HG03571 (cell line): Measurements from ENCODE around the gene METTL16.
"Not testable (repeated sequence)": the region's sequence is repeated elsewhere in the genome, so short reads cannot be mapped to it uniquely, and the experiment has no call there.

Experiments
- ATAC-seq: cut with Tn5 transposase; IDR thresholded peaks from one replicate; pipeline ENCODE4 v1.9.1; 2021; ENCODE audit not compliant: unreplicated experiment

The METTL16 gene

GRCh38 chr17:2507015-2507414, 4.7 kb downstream of the METTL16 start:
- not testable (repeated sequence) for ATAC-seq

- ATAC-seq, result no peak
Observed at GRCh38 chr17:2503627-2504026, 8.1 kb downstream of the METTL16 start.

DNA sequence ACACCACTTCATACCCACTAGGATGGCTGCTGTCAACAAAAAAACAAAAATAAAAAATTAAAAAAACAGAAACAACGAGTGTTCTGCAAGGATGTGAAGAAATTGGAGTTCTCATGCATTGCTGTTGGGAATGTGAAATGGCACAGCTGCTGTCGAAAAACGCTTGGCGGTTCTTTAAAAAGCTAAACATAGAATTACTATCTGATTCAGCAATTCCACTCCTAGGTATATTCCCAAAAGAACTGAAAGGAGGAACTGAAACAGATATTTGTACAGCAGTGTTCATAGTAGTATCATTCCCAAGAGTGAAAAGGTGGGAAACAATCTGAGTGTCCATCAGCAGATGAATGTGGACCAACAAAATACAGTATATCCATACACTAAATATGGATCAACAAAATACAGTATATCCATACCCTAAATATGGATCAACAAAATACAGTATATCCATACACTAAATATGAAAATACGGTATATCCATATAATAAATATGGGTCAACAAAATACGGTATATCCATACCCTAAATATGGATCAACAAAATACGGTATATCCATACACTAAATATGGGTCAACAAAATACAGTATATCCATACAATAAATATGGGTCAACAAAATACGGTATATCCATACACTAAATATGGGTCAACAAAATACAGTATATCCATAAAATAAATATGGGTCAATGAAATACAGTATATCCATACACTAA, 8.7 kb downstream of the METTL16 start:
- ATAC-seq, result no peak

DNA sequence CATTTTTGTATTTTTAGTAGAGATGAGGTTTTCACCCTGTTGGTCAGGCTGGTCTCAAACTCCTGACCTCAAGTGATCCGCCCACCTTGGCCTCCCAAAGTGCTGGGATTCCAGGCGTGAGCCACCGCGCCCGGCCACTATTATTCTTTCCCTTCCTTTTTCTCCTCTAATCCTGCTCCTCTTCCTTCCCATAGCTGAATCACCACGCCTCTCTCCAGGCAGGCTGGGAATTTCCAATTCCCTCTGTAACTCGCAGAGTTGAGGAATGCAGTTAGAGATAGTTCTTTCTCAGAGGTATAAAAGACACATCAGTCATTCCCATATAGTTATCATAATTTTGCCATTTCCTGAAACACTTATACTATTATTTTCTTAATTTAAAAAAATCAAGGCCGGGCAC, 11.2 kb downstream of the METTL16 start:
- ATAC-seq, result no peak

- not testable (repeated sequence) for ATAC-seq
Observed at GRCh38 chr17:2489286-2489685, 22.4 kb downstream of the METTL16 start.

DNA sequence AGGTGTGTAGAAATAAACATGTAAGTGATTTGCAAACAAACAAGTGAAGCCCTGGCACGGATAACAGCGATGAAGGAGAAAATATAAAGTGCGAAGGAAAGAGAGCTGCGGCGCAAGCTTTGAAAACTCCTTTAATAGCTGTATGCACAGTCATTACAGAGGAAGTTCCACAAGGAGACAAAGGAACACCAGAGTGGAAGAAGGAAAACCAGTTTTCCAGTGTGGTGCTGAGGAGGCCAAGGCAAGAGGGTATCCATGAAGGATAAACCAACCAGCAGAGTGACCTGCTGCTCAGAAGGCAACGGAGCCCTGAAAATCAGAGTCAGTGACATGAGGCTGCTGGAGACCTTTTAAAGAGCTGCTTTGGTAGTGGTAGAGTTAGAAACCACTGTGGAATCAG, 24.4 kb downstream of the METTL16 start:
- no peak for ATAC-seq

GRCh38 chr17:2486709-2487108, 25.0 kb downstream of the METTL16 start:
- not testable (repeated sequence) for ATAC-seq

DNA sequence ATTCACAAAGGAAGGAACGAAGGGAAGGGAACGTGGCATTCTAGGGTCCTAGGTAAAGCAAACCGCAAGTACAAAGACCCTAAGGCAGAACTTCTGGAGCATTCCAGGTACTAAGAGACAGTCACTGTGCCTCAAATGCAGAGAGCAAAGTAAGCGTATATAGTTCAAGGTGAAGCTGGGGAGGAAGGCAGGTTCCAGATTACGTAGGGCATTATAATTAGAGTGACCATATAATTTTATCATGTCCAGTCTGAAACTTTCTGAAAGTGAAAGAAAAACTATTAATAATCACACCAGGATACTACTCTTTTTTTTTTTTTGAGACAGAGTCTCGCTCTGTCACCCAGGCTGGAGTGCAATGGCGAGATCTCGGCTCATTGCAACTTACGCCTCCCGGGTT, 25.7 kb downstream of the METTL16 start:
- ATAC-seq, result no peak

DNA sequence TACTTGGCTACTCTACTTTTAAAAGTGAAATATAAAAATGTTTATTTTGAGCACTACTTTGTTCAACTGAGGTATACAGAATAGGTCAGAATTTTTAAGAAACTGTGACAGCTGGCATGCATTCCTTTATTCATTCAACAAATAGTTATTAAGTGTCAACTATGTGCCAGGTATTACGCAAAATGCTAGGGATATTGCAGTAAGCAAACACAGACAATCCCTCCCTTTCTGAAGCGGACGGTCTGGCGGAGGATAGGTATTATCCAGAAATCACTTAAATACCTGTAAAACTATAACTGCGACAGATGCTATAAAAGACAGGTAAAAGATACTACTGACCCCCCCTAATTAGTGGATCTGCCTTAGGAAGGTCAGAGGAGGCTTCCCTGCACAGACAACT, 26.1 kb downstream of the METTL16 start:
- ATAC-seq, result no peak

GRCh38 chr17:2484876-2485275, 26.8 kb downstream of the METTL16 start:
- no peak for ATAC-seq

DNA sequence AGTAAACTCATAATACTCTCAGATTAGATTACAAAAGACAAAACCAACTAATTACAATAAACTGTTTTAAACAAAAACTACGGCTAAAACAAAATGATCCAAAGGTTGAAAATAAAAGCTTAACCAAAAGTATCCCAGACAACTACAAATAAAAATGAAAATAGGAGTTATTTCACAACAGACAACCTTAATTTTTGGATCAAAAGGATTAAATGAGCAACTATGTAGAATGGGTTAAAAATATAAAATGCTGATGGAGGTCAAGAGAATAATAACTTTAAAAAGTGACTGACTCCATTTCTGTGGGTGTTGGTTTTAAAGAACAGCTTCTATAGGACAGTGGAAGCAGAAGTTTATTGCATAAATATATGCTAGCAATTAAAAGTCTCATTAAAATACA, 28.6 kb downstream of the METTL16 start:
- ATAC-seq, result no peak

DNA sequence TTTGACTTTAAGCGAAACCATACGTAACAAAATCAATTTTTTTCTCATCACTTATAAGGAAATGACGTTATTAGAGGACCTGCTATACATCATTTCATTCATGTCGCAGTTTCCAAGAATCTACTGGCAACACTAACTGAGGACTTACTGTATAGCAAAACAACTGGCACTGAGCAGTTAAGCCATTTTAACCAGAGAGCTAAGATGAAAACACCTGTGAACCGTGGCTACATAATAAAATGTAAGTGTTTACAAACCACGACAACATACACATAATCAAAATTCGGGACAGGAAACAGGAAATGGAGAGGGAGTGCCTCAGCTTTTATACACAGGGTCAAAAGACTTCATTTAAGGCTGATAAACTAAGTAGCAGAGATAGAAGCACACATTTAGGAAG, 29.5 kb downstream of the METTL16 start:
- no peak for ATAC-seq

DNA sequence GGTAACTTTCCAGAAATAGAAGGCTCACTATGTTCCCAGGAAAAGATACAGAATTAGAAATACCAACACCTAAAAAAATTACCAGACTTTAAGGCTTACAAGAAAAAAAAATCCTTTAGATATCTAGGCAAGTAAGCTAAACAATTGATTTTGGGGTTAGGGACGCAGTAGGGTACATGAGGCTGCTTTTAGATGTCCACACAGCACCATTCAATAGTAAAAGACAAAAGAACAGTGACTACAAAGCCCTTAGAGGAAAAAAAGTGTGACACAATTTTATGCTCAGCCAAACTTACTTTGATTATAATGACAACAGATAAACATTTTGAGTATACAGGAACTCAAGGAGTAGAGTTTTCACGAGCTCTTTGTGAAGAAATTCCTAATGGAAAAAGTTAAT, 29.9 kb downstream of the METTL16 start:
- no peak for ATAC-seq

DNA sequence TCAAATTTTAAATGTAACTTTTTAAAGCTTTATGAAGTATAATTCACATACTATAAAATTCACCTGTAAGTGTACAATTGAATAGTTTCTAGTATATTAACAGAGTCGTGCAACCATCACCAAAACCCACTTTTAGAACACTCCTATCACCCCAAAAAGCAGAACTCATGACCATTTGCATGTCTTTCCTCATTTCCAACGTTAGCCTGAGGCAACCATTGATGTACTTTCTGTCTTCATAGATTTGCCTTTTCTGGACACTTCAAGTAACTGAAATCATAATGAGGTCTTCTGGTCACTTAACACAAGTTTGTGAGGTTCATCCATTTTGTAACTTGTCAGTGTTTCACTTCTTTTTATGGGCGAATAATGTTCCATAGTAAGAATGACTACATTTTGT, 33.2 kb downstream of the METTL16 start:
- ATAC-seq, result no peak

- no peak for ATAC-seq
Observed at GRCh38 chr17:2475056-2475455, 36.6 kb downstream of the METTL16 start.

DNA sequence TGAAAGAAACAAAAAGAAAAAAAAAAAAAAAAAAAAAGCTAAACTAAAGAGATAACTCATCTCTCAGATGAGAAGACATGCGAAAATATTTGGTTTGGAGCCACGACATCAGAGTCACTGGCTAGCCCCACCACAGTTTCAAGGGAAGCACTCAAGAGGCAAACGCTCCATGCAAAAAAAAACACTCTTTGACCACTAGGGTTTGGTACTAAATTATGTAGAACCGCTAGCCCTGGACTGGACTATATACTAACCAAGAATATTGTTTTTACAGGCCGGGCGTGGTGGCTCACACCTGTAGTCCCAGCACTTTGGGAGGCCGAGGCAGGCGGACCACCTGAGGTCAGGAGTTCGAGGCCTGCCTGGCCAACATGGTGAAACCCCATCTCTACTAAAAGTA, 37.3 kb downstream of the METTL16 start:
- no peak for ATAC-seq

DNA sequence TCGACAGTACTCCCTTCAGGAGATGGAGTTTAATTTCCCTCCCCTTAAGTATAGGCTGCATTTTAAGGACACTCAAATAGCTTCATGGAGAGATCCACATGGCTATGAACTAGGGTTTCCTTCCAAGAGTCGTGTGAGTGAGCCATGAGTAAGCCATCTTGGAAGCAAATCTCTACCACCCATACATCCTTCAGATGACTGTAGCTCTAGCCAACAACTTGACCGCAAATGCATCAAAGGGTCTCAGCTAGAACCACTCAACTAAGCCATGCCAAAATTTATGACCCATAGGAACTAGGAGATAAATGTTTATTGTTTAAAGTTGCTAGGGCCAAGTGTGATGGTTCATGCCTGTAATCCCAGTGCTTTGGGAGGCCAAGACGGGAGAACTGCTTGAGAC, 43.4 kb downstream of the METTL16 start:
- ATAC-seq, result no peak

DNA sequence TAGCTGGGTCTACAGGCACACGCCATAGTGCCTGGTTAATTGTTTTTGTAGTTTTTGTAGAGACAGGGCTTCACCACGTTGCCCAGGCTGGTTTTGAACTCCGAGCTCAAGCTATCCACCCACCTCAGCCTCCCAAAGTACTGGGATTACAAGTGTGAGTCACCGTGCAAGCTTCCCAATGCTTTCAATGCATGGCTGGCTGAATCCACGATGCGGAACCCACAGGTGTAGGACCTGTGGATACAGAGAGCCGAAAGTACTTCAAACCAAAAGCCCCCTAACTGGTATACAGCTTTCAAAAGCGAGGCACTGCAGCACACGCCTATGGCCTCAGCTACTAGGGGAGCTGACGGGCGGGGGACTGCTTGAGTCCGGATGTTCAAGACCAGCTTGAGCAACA, 44.8 kb downstream of the METTL16 start:
- no peak for ATAC-seq

DNA sequence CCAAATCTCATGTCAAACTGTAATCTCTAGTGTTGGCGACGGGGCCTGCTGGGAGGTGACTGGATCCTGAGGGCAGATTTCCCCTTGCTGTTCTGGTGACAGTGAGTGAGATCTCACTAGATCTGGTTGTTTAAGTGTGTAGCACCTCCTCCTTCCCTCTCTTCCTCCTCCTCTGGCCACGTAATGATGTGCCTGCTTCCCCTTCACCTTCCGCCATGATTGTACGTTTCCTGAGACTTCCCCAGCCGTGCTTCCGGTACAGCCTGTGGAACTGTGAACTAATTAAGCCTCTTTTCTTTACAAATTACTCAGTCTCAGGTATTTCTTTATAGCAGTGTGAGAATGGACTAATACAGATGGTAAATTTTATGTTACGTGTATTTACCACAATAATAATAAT, 49.2 kb downstream of the METTL16 start:
- ATAC-seq, result no peak

DNA sequence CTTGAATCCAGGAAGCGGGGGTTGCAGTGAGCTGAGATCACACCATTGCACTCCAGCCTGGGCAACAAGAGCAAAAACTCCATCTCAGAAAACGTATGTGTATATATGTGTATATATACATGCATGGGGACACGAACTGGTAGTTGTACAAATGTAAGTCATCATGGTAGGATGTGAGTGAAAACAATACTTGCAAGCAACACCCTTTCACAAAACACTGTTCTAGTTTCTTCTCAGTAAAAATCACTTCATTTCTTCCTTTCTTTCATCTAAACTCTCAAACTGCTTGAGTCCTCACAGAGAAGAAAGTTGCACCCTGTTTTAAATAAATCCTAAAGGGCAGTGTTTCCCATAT, 51.8 kb downstream of the METTL16 start:
- ATAC-seq, result no peak

GRCh38 chr17:2457913-2458312, 53.8 kb downstream of the METTL16 start:
- ATAC-seq, result no peak

GRCh38 chr17:2456475-2456874, 55.2 kb downstream of the METTL16 start:
- ATAC-seq, result no peak

DNA sequence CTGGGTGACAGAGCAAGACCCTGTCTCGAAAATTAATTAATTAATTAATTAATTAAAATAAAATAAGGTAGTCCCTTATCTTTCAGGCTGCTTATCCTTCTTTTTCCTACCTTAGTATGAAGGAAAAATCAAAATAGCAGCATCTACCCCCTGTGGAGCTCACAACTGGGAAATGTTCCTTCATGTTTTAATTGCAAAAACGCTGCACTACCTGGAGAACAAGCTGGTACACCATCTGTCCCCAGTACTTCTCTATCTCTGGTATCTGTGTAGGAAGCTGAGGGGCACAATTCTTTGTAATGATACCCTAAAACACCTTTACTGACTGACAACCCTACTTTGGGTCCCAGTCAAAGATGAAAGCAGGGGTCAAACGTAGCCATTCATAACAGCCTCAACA, 55.7 kb downstream of the METTL16 start:
- ATAC-seq, result no peak

DNA sequence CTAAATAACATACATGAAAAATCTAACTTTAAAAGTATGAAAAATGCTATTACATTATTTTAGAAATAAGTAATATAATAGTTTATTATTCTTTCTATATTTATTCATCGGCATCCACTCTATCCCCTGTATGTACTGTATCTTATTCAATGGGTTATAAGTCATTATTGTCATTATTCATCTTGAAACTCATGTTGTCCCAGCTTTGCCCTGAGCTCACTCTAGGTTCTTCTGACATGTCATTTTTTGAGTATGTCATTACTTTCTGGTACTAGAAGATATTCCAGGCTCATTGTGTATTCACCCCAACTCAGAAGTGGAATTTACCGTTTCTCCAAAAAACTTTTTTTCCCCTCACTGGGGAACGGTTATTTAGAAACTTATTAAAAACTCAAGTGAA, 57.8 kb downstream of the METTL16 start:
- no peak for ATAC-seq
